Measurements from ENCODE around the gene DNAH11. TPM values are rescaled to one million over a fixed set of nuclear protein-coding genes. Genes with fewer than 3 reads are reported as not detected.

The DNAH11 gene
- total RNA-seq, 1 experiment from 2014 or later, result 0.15 TPM

GRCh38 chr7:21746949-21747348, 204.1 kb downstream of the DNAH11 start:
- in situ Hi-C loops (cut with HindIII; ENCODE audit: low pct_unique_long_range_greater_than_20kb, low sequenced_read_pairs), result no loop called here
- ChIA-PET CTCF (no interaction called here), POLR2A (no interaction called here)
- DNase-seq (ENCODE audit: low read depth, low spot score) (no peak), ATAC-seq (no peak)
- intact Hi-C loops (cut with micrococcal nuclease; ENCODE audit: unreplicated experiment), result no loop called here
- H3K36me3 ChIP-seq (ENCODE audit: control insufficient read depth, insufficient read depth, low read length), result no peaks in the 10 kb centered on the region
- no peaks in the 10 kb centered on the region for H3K9me3 ChIP-seq (ENCODE audit: control insufficient read depth, insufficient read depth, low read depth, low read length)
- H3K4me3 ChIP-seq (ENCODE audit: low read depth in 2 of 2, low read length in 2 of 2), result no peak overlapping the region
- TF ChIP-seq POLR2AphosphoS5 (IDR thresholded peaks at IDR 0.05; ENCODE audit: low read depth, low read length) (no peak), REST (IDR thresholded peaks at IDR 0.05; ENCODE audit: insufficient read depth in 1 of 2, low read depth in 2 of 2, low read length in 1 of 2) (no peak), TCF7L2 (IDR thresholded peaks at IDR 0.05; ENCODE audit: low read depth, low read length) (no peak), CTCF (IDR thresholded peaks at IDR 0.05) (no peak), SIN3A (IDR thresholded peaks at IDR 0.05; ENCODE audit: borderline replicate concordance, insufficient read depth, low read depth, low read length) (no peak)
- H3K27ac ChIP-seq (ENCODE audit: low read length), result no peak overlapping the region
- no peaks in the 10 kb centered on the region for H3K27me3 ChIP-seq (ENCODE audit: control insufficient read depth, insufficient read depth, low read length)
- no TSS peak for BruUV-seq (replicated peaks)
- H3K4me1 ChIP-seq (ENCODE audit: control insufficient read depth, insufficient read depth, low read length), result no peaks in the 10 kb centered on the region

- H3K4me1 ChIP-seq (ENCODE audit: control insufficient read depth, insufficient read depth, low read length), result no peaks in the 10 kb centered on the region
- TF ChIP-seq POLR2AphosphoS5 (IDR thresholded peaks at IDR 0.05; ENCODE audit: low read depth, low read length), result no peak
- no peak for TF ChIP-seq SIN3A (IDR thresholded peaks at IDR 0.05; ENCODE audit: borderline replicate concordance, insufficient read depth, low read depth, low read length)
- no peak for TF ChIP-seq REST (IDR thresholded peaks at IDR 0.05; ENCODE audit: insufficient read depth in 1 of 2, low read depth in 2 of 2, low read length in 1 of 2)
- no peak for TF ChIP-seq TCF7L2 (IDR thresholded peaks at IDR 0.05; ENCODE audit: low read depth, low read length)
- no peak for TF ChIP-seq CTCF (IDR thresholded peaks at IDR 0.05)
- ATAC-seq (no peak), DNase-seq (ENCODE audit: low read depth, low spot score) (no peak)
- no peaks in the 10 kb centered on the region for H3K27me3 ChIP-seq (ENCODE audit: control insufficient read depth, insufficient read depth, low read length)
- no peak overlapping the region for H3K4me3 ChIP-seq (ENCODE audit: low read depth in 2 of 2, low read length in 2 of 2)
- intact Hi-C loops (cut with micrococcal nuclease; ENCODE audit: unreplicated experiment) (no loop called here), in situ Hi-C loops (cut with HindIII; ENCODE audit: low pct_unique_long_range_greater_than_20kb, low sequenced_read_pairs) (no loop called here)
- ChIA-PET POLR2A (no interaction called here), CTCF (no interaction called here)
- H3K27ac ChIP-seq (ENCODE audit: low read length), result no peak overlapping the region
- H3K36me3 ChIP-seq (ENCODE audit: control insufficient read depth, insufficient read depth, low read length), result no peaks in the 10 kb centered on the region
- no peaks in the 10 kb centered on the region for H3K9me3 ChIP-seq (ENCODE audit: control insufficient read depth, insufficient read depth, low read depth, low read length)
- no TSS peak for BruUV-seq (replicated peaks)
Measured at GRCh38 chr7:21747806-21748205, 205.0 kb downstream of the DNAH11 start.

All from Panc1 (cell line).